ENCODE data around the gene BAAT.

- TF ChIP-seq, protein P1, sequence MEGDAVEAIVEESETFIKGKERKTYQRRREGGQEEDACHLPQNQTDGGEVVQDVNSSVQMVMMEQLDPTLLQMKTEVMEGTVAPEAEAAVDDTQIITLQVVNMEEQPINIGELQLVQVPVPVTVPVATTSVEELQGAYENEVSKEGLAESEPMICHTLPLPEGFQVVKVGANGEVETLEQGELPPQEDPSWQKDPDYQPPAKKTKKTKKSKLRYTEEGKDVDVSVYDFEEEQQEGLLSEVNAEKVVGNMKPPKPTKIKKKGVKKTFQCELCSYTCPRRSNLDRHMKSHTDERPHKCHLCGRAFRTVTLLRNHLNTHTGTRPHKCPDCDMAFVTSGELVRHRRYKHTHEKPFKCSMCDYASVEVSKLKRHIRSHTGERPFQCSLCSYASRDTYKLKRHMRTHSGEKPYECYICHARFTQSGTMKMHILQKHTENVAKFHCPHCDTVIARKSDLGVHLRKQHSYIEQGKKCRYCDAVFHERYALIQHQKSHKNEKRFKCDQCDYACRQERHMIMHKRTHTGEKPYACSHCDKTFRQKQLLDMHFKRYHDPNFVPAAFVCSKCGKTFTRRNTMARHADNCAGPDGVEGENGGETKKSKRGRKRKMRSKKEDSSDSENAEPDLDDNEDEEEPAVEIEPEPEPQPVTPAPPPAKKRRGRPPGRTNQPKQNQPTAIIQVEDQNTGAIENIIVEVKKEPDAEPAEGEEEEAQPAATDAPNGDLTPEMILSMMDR (conservative IDR thresholded peaks at IDR 0.05), result peak; percentile 65; the same call in 1 of the 2 replicates
- TF ChIP-seq EZH2 (IDR thresholded peaks at IDR 0.05; ENCODE audit: low read depth), result no peak
Measured at GRCh38 chr9:101387871-101388506, 3.2 kb upstream of the BAAT start.
